ENCODE data around the gene TGFB1I1.

- no peak for TF ChIP-seq CTCF (IDR thresholded peaks at IDR 0.05; ENCODE audit: insufficient read depth, low read length, poor library complexity, severe bottlenecking)
- no peak for TF ChIP-seq EZH2phosphoT487 (conservative IDR thresholded peaks at IDR 0.05; ENCODE audit: low read length)
Observed at GRCh38 chr16:31472709-31473203, 804 bp downstream of the TGFB1I1 start.

Data from SU-DHL-6 (cell line).